Neural progenitor cell (in vitro differentiated cells): ENCODE results near the gene TAF10.

Experiments
- CTCF ChIP-seq: fragments of 200-600 bp; sonication (generic); IDR thresholded peaks from 2 replicates; pipeline ENCODE4 v1.5.1; 2017; ENCODE audit warnings: antibody characterized with exemption, mild to moderate bottlenecking
- EZH2 ChIP-seq: fragments of 200-600 bp; sonication (generic); IDR thresholded peaks from 2 replicates; pipeline ENCODE4 v1.6.1; 2017; ENCODE audit warnings: antibody characterized with exemption, mild to moderate bottlenecking, moderate library complexity
- EZH2phosphoT487 ChIP-seq: fragments of 200-600 bp; sonication (generic); IDR thresholded peaks from 2 replicates; pipeline ENCODE4 v1.6.1; 2017; ENCODE audit warnings: antibody characterized with exemption

GRCh38 chr11:6601041-6601461 lies 11.0 kb downstream of the TAF10 start:
- TF ChIP-seq CTCF (no peak), EZH2 (no peak), EZH2phosphoT487 (no peak)
